ENCODE results near the gene RNF144A. TPM values are rescaled to one million over a fixed set of nuclear protein-coding genes. Genes with fewer than 3 reads are reported as not detected.

Gene RNF144A
- total RNA-seq, 1 experiment from 2014 or later: 13.0 TPM

GRCh38 chr2:6926071-6926732 lies 9.0 kb downstream of the RNF144A start:
- no peaks in the 10 kb centered on the region for H3K36me3 ChIP-seq (ENCODE audit: control insufficient read depth in 1 of 2, insufficient read depth in 2 of 2, low read length in 2 of 2)
- no peaks in the 10 kb centered on the region for H3K27me3 ChIP-seq (ENCODE audit: insufficient read depth, low read length)
- ChIA-PET CTCF (no interaction called here), POLR2A (no interaction called here), RAD21 (ENCODE audit: low non-redundant PET in 1 of 2, low total read pairs in 2 of 2, uncharacterized antibody in 2 of 2, unreplicated experiment in 2 of 2) (no interaction called here)
- no peak overlapping the region for H3K27ac ChIP-seq (ENCODE audit: low read depth, low read length)
- ATAC-seq (no peak), DNase-seq (ENCODE audit: low read depth, low spot score) (no peak)
- BruUV-seq (replicated peaks): no TSS peak
- H4K20me1 ChIP-seq (ENCODE audit: insufficient read depth): no peaks in the 10 kb centered on the region
- intact Hi-C loops (cut with micrococcal nuclease): no loop called here
- H3K9me2 ChIP-seq (ENCODE audit: insufficient read depth): no peaks in the 10 kb centered on the region
- H3K4me2 ChIP-seq (ENCODE audit: low read length): no peak overlapping the region
- H3K9me3 ChIP-seq (ENCODE audit: control insufficient read depth in 1 of 2, insufficient read depth in 1 of 2, low read depth in 1 of 2, low read length in 2 of 2): no peaks in the 10 kb centered on the region
- no peak overlapping the region for H3K9ac ChIP-seq (ENCODE audit: low read length)
- H3K4me3 ChIP-seq (replicated peaks in 1 of 2; ENCODE audit: low read depth in 1 of 2, low read length in 2 of 2): no peak overlapping the region
- no peak overlapping the region for H2AFZ ChIP-seq (ENCODE audit: low read depth, low read length, poor library complexity, severe bottlenecking)
- peaks cover 3 to 7% of the 10 kb centered on the region in 2 experiments; a peak in 3 of 4 replicates for H3K4me1 ChIP-seq (ENCODE audit: control insufficient read depth in 1 of 2, insufficient read depth in 2 of 2, low read length in 2 of 2)
- peaks cover 5% of the 10 kb centered on the region for H3K79me2 ChIP-seq (ENCODE audit: insufficient read depth, low read length)
- TF ChIP-seq EZH2 (IDR thresholded peaks at IDR 0.05): no peak
- no peak for TF ChIP-seq POLR2AphosphoS5 (IDR thresholded peaks at IDR 0.05; ENCODE audit: low read depth, low read length)
- no peak for TF ChIP-seq POLR2A (IDR thresholded peaks at IDR 0.05; ENCODE audit: borderline replicate concordance, extremely low read depth, insufficient read depth, insufficient read length)
- no peak for TF ChIP-seq JUND (IDR thresholded peaks at IDR 0.05)
- no peak for TF ChIP-seq SP1 (IDR thresholded peaks at IDR 0.05; ENCODE audit: low read depth)
- no peak for TF ChIP-seq ATF3 (IDR thresholded peaks at IDR 0.05)
- no peak for TF ChIP-seq REST (IDR thresholded peaks at IDR 0.05; ENCODE audit: low read depth)
- TF ChIP-seq FOSL1 (IDR thresholded peaks at IDR 0.05; ENCODE audit: low read depth): no peak
- TF ChIP-seq ZFX (IDR thresholded peaks at IDR 0.05): no peak

Data from HCT116 (cell line).